ENCODE measurements around the gene DCAF11.

Gene DCAF11

GRCh38 chr14:24122898-24123297, 8.3 kb downstream of the DCAF11 start:
- no peak for DNase-seq

- DNase-seq = no peak
Observed at GRCh38 chr14:24123424-24124417, 9.1 kb downstream of the DCAF11 start.

GRCh38 chr14:24126939-24127338, 12.4 kb downstream of the DCAF11 start:
- DNase-seq = no peak

GRCh38 chr14:24127673-24128072, 13.1 kb downstream of the DCAF11 start:
- no peak for DNase-seq

GRCh38 chr14:24129410-24129998, 14.9 kb downstream of the DCAF11 start:
- no peak for DNase-seq

- DNase-seq = no peak
Observed at GRCh38 chr14:24130380-24130716, 15.8 kb downstream of the DCAF11 start, which contains the start of gene FITM1. FITM1 (plus strand) TSS chr14:24130659; CDS start chr14:24131564, 905 bp downstream.

GRCh38 chr14:24130717-24131548, 16.4 kb downstream of the DCAF11 start:
- no peak for DNase-seq

GRCh38 chr14:24131549-24131966, 17.0 kb downstream of the DCAF11 start:
- no peak for DNase-seq

GRCh38 chr14:24132061-24132685, 17.6 kb downstream of the DCAF11 start:
- DNase-seq = peak; percentile 52

- DNase-seq = no peak
Observed at GRCh38 chr14:24132976-24133375, 18.4 kb downstream of the DCAF11 start.

GRCh38 chr14:24133735-24134134, 19.2 kb downstream of the DCAF11 start:
- DNase-seq = no peak

- no peak for DNase-seq
Observed at GRCh38 chr14:24135584-24135833, 20.9 kb downstream of the DCAF11 start.

GRCh38 chr14:24135834-24136683, 21.5 kb downstream of the DCAF11 start, which contains the start of gene PSME1:
PSME1 (plus strand) TSS chr14:24136194; CDS start chr14:24136263, 69 bp downstream.
- peak; percentile 93 for DNase-seq

GRCh38 chr14:24136684-24137528, 22.3 kb downstream of the DCAF11 start:
- no peak for DNase-seq

- no peak for DNase-seq
Observed at GRCh38 chr14:24137529-24138395, 23.2 kb downstream of the DCAF11 start.

- no peak for DNase-seq
Observed at GRCh38 chr14:24138396-24139271, 24.1 kb downstream of the DCAF11 start.

- DNase-seq = peak; percentile 11
Observed at GRCh38 chr14:24139272-24139934, 24.8 kb downstream of the DCAF11 start.
